SK-N-SH (cell line): ENCODE results near the gene FBH1. TPM values are rescaled to one million over a fixed set of nuclear protein-coding genes. Genes with fewer than 3 reads are reported as not detected.

Experiments
- CTCF ChIA-PET: fragments of 300-600, 350-600 bp; formaldehyde crosslinking; extraction: SDS; loops from one replicate; lab custom pipeline; 2021; lab: Yijun Ruan, JAX
- POLR2A ChIA-PET: fragments of 350-600 bp; sonication (Branson Sonifier 250); formaldehyde crosslinking; extraction: SDS; loops from one replicate; lab custom pipeline; 2020; ENCODE audit warnings: antibody characterized with exemption, inconsistent platforms; lab: Yijun Ruan, JAX
- DNase-seq: peaks from one replicate; pipeline ENCODE4 v3.0.0; 2012
- H2AFZ ChIP-seq: fragments of 200-600 bp; sonication (generic); 2 replicates; pipeline ENCODE4 v1.8.1; 2016; ENCODE audit warnings: antibody characterized with exemption, mild to moderate bottlenecking, low read depth
- H3F3A ChIP-seq: fragments of 200-600 bp; sonication (generic); replicated peaks from 2 replicates; pipeline ENCODE3; 2016; ENCODE audit warnings: antibody characterized with exemption, mild to moderate bottlenecking; ENCODE audit not compliant: insufficient read depth
- H3K27ac ChIP-seq, 2 experiments: fragments of 200-500 bp in 1 of 2; fragments of 200-600 bp in 1 of 2; sonication (Bioruptor generic) in 1 of 2; sonication (generic), shearing (Covaris generic) in 1 of 2; 2 replicates each; pipeline versions ENCODE4 v1.5.1 to v1.6.1; 2014 to 2016; ENCODE audit warnings: low read depth in 2 of 2, inconsistent platforms in 1 of 2, low read length in 1 of 2, mild to moderate bottlenecking in 1 of 2, mixed read lengths in 1 of 2
- H3K27me3 ChIP-seq: fragments of 200-600 bp; sonication (generic), shearing (Covaris generic); 2 replicates; pipeline ENCODE4 v1.6.1; 2016; ENCODE audit warnings: mixed run types; ENCODE audit not compliant: insufficient read depth
- H3K36me3 ChIP-seq, 2 experiments: fragments of 200-500 bp in 1 of 2; fragments of 200-600 bp in 1 of 2; sonication (Bioruptor generic) in 1 of 2; sonication (generic) in 1 of 2; replicated peaks in 1 of 2; 2 replicates each; pipeline versions ENCODE3 to v1.5.1; 2014 to 2016; ENCODE audit warnings: low read length in 1 of 2, mild to moderate bottlenecking in 1 of 2; ENCODE audit not compliant: insufficient read depth in 2 of 2, control insufficient read depth in 1 of 2
- H3K4me1 ChIP-seq, 2 experiments: fragments of 200-500 bp in 1 of 2; fragments of 200-600 bp in 1 of 2; sonication (Bioruptor generic) in 1 of 2; sonication (generic), shearing (Covaris generic) in 1 of 2; 2 replicates each; pipeline versions ENCODE4 v1.5.1 to v1.6.1; 2014 to 2016; ENCODE audit warnings: low read depth in 1 of 2, low read length in 1 of 2, mixed run types in 1 of 2; ENCODE audit not compliant: insufficient read depth in 2 of 2, control insufficient read depth in 1 of 2
- H3K4me2 ChIP-seq: fragments of 200-600 bp; sonication (generic), shearing (Covaris generic); 2 replicates; pipeline ENCODE4 v1.6.1; 2017; ENCODE audit warnings: mixed run types
- H3K4me3 ChIP-seq, 2 experiments: fragments of 200-500 bp in 1 of 2; fragments of 200-600 bp in 1 of 2; sonication (Bioruptor generic) in 1 of 2; sonication (generic), shearing (Covaris generic) in 1 of 2; 2 replicates each; pipeline versions ENCODE4 v1.5.1 to v1.8.1; 2014 to 2016; ENCODE audit warnings: low read depth in 2 of 2, inconsistent platforms in 1 of 2, low read length in 1 of 2, mild to moderate bottlenecking in 1 of 2, mixed read lengths in 1 of 2, moderate library complexity in 1 of 2
- H3K79me2 ChIP-seq: fragments of 200-600 bp; sonication (generic); 2 replicates; pipeline ENCODE4 v1.8.1; 2017; ENCODE audit warnings: mild to moderate bottlenecking; ENCODE audit not compliant: insufficient read depth
- H3K9ac ChIP-seq: fragments of 200-600 bp; sonication (generic); 2 replicates; pipeline ENCODE4 v1.6.1; 2017; ENCODE audit warnings: mixed run types
- H3K9me2 ChIP-seq: fragments of 200-600 bp; sonication (generic); 2 replicates; pipeline ENCODE4 v1.6.1; 2017; ENCODE audit warnings: mixed run types
- H3K9me3 ChIP-seq: fragments of 200-600 bp; sonication (generic); 2 replicates; pipeline ENCODE4 v1.6.1; 2017; ENCODE audit warnings: mixed run types, mild to moderate bottlenecking, moderate library complexity
- H4K20me1 ChIP-seq: fragments of 200-600 bp; sonication (generic); 2 replicates; pipeline ENCODE4 v1.6.1; 2017; ENCODE audit warnings: mild to moderate bottlenecking, mixed run types; ENCODE audit not compliant: insufficient read depth
- ELF1 ChIP-seq: IDR thresholded peaks from 2 replicates; pipeline ENCODE4 v1.4.0; 2012
- FOXJ3 ChIP-seq: sonication (generic); formaldehyde crosslinking; IDR thresholded peaks from 2 replicates; pipeline ENCODE4 v1.5.1; 2020; ENCODE audit warnings: mild to moderate bottlenecking, missing genetic modification reagents
- FOXM1 ChIP-seq: IDR thresholded peaks from 2 replicates; pipeline ENCODE4 v1.4.0; 2012; ENCODE audit warnings: low read depth, mild to moderate bottlenecking
- MXI1 ChIP-seq: IDR thresholded peaks from 2 replicates; pipeline ENCODE4 v1.6.1; 2012; ENCODE audit warnings: mild to moderate bottlenecking, low read depth, low read length, improper control_type of control experiment
- NFIC ChIP-seq: IDR thresholded peaks from 2 replicates; pipeline ENCODE4 v1.4.0; 2012; ENCODE audit warnings: borderline replicate concordance
- NRF1 ChIP-seq: IDR thresholded peaks from 2 replicates; pipeline ENCODE4 v1.6.1; 2012; ENCODE audit warnings: low read depth, mild to moderate bottlenecking, low read length
- PBX3 ChIP-seq: IDR thresholded peaks from 2 replicates; pipeline ENCODE4; 2012
- REST ChIP-seq: IDR thresholded peaks from 2 replicates; pipeline ENCODE4 v1.6.1; 2012; ENCODE audit warnings: mild to moderate bottlenecking, low read depth, low read length, moderate library complexity
- RXRA ChIP-seq: IDR thresholded peaks from 2 replicates; pipeline ENCODE4 v1.4.0; 2012; ENCODE audit warnings: low read depth, mild to moderate bottlenecking, borderline replicate concordance
- SIN3A ChIP-seq: IDR thresholded peaks from 2 replicates; pipeline ENCODE4 v1.6.1; 2012; ENCODE audit warnings: low read depth, mild to moderate bottlenecking, low read length, moderate library complexity, borderline replicate concordance
- TAF1 ChIP-seq: IDR thresholded peaks from 2 replicates; pipeline ENCODE4 v1.6.1; 2012; ENCODE audit warnings: low read depth, mild to moderate bottlenecking, low read length, moderate library complexity, borderline replicate concordance
- TCF12 ChIP-seq: IDR thresholded peaks from 2 replicates; pipeline ENCODE4 v1.4.0; 2012
- TEAD4 ChIP-seq: IDR thresholded peaks from 2 replicates; pipeline ENCODE4 v1.4.0; 2012; ENCODE audit warnings: mild to moderate bottlenecking, borderline replicate concordance; ENCODE audit not compliant: insufficient read depth
- WGBS: methylation state at CpG from one replicate; pipeline ENCODE4 v1.1.6; 2017; ENCODE audit warnings: low lambda C conversion rate; 5-methylcytosine and 5-hydroxymethylcytosine counted together
- polyA plus RNA-seq, 3 experiments: library from polyadenylated mRNA; depleted of rRNA; stranded (reverse); fragments of >200 nt; gene quantifications; 2 replicates each; pipeline ENCODE4 v1.2.3, GENCODE V29; 2012
- TF ChIP-seq, protein P1 (sequence below): IDR thresholded peaks from 2 replicates; pipeline ENCODE4 v1.4.0; 2012; ENCODE audit warnings: low read depth, borderline replicate concordance

Gene FBH1
- polyA plus RNA-seq, 1 of the 3 experiments (the other 2 are of a cell fraction): 60.9 TPM

DNA sequence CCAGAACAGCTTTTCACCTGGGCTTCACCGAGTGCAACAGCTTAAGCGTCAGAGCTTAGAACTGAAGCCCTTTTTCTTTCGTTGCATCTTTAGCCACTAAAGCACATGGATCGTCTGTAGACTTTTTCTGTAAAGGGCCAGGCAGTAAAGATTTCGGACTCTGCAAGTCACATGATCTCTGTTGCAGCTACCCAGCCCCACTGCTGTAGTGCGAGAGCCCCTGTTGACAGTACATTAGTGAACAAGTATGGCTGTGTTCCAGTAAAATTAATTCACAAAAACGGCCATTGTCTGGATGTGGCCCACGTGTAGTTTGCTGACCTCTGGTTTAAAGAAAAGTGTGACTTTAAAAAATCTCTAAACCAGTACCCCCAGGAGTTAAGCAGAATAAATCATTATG, 39.4 kb downstream of the FBH1 start:
- H2AFZ ChIP-seq: no peak overlapping the region
- ChIA-PET CTCF (interaction anchor here (1.2 kb wide), 1 partner anchor 12 kb away, joined by 5 read pairs; no protein-coding TSS in a partner anchor), POLR2A (no interaction called here)
- no peak overlapping the region for H3K27ac ChIP-seq
- peaks cover 0 to 4% of the 10 kb centered on the region in 2 experiments; a peak in 1 of 4 replicates for H3K4me1 ChIP-seq
- TF ChIP-seq SIN3A: no peak
- no peak for TF ChIP-seq RXRA
- H3K27me3 ChIP-seq: no peaks in the 10 kb centered on the region
- H3F3A ChIP-seq: peaks cover 4% of the 10 kb centered on the region
- H3K9ac ChIP-seq: no peak overlapping the region
- DNase-seq: no peak
- H3K79me2 ChIP-seq: no peaks in the 10 kb centered on the region
- H3K4me2 ChIP-seq: no peak overlapping the region
- H3K36me3 ChIP-seq: peaks cover 57 to 65% of the 10 kb centered on the region in 2 experiments
- H3K9me3 ChIP-seq: no peaks in the 10 kb centered on the region
- H3K9me2 ChIP-seq: no peaks in the 10 kb centered on the region
- H3K4me3 ChIP-seq: no peak overlapping the region
- WGBS: 80% methylated on average over 8 of the region's 8 CpGs
- H4K20me1 ChIP-seq: no peaks in the 10 kb centered on the region

DNA sequence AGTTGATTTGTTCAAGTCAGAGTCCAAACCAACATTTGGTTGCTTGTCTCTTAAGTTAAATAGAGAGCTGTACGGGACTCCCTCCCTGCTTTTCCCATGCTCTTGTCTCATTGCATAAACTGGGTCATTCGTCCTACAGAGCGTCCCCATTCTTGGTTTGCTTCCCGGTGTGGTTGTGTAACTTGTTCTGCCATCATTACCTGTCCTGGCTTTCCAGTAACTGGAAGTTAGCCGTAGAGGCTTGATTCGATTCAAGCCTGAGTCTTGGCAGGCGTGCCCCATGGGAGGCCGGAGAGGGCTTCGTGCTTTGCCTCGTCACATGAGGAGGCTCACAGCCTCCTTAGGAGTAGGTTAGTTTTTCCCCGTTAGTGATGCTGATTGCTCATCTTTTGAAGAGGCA, 40.2 kb downstream of the FBH1 start:
- Histone ChIP-seq H3F3A (peaks cover 4% of the 10 kb centered on the region), H3K9ac (no peak overlapping the region), H3K9me3 (no peaks in the 10 kb centered on the region), H3K4me3 (no peak overlapping the region), H4K20me1 (no peaks in the 10 kb centered on the region), H3K27ac (no peak overlapping the region), H3K27me3 (no peaks in the 10 kb centered on the region), H3K4me2 (no peak overlapping the region), H3K9me2 (no peaks in the 10 kb centered on the region), H3K79me2 (no peaks in the 10 kb centered on the region), H2AFZ (no peak overlapping the region), H3K4me1 (peaks cover 0 to 4% of the 10 kb centered on the region in 2 experiments; a peak in 1 of 4 replicates), H3K36me3 (peaks cover 60 to 62% of the 10 kb centered on the region in 2 experiments)
- TF ChIP-seq PBX3 (no peak), ELF1 (no peak), TAF1 (no peak), NFIC (no peak), FOXM1 (no peak), RXRA (no peak), REST (no peak), FOXJ3 (no peak), MXI1 (no peak), NRF1 (no peak), TCF12 (no peak), TEAD4 (no peak)
- TF ChIP-seq, protein P1, sequence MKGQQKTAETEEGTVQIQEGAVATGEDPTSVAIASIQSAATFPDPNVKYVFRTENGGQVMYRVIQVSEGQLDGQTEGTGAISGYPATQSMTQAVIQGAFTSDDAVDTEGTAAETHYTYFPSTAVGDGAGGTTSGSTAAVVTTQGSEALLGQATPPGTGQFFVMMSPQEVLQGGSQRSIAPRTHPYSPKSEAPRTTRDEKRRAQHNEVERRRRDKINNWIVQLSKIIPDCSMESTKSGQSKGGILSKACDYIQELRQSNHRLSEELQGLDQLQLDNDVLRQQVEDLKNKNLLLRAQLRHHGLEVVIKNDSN: no peak
- CTCF ChIA-PET: no interaction called here
- POLR2A ChIA-PET: no interaction called here
- no peak for DNase-seq
- 88% methylated on average over 11 of the region's 11 CpGs for WGBS
